Lung (tissue), 12 donors: ENCODE measurements around the gene CLSTN2. TPM values are rescaled to one million over a fixed set of nuclear protein-coding genes. Genes with fewer than 3 reads are reported as not detected.

Experiments used
- ATAC-seq: fragments of 200-7000 bp; cut with Tn5 transposase; one replicate; pipeline ENCODE4 v1.9.1; 2020; ENCODE audit warnings: moderate number of reproducible peaks; ENCODE audit not compliant: insufficient read depth, low FRiP score
- DNase-seq, 3 donors: peaks; one replicate each; pipeline ENCODE4 v3.0.0-alpha.2; 2013 to 2017
- H3K27ac ChIP-seq, 2 donors: one replicate each; pipeline ENCODE4 v1.5.1; 2013; ENCODE audit warnings: mild to moderate bottlenecking in 2 of 2, moderate library complexity in 2 of 2, control low read depth in 1 of 2, inconsistent platforms in 1 of 2, low read depth in 1 of 2, low read length in 1 of 2
- H3K27me3 ChIP-seq, 3 donors: one replicate each; pipeline ENCODE4 v1.5.1; 2013; ENCODE audit warnings: low read length in 2 of 3; ENCODE audit not compliant: control insufficient read depth in 3 of 3, insufficient read depth in 3 of 3
- H3K36me3 ChIP-seq, 4 donors: one replicate each; pipeline ENCODE4 v1.5.1; 2013; ENCODE audit warnings: low read length in 4 of 4, mild to moderate bottlenecking in 1 of 4, moderate library complexity in 1 of 4; ENCODE audit not compliant: control insufficient read depth in 4 of 4, insufficient read depth in 4 of 4
- H3K4me1 ChIP-seq, 5 donors: one replicate each; pipeline ENCODE4 v1.5.1; 2013; ENCODE audit warnings: low read length in 5 of 5, mild to moderate bottlenecking in 2 of 5, moderate library complexity in 1 of 5; ENCODE audit not compliant: control insufficient read depth in 5 of 5, insufficient read depth in 5 of 5
- H3K4me3 ChIP-seq: one replicate; pipeline ENCODE4 v1.5.1; 2013; ENCODE audit warnings: mild to moderate bottlenecking, control low read depth, moderate library complexity
- H3K9ac ChIP-seq, 2 donors: one replicate each; pipeline ENCODE4 v1.5.1; 2013; ENCODE audit warnings: low read length in 2 of 2, control low read depth in 1 of 2; ENCODE audit not compliant: insufficient read depth in 1 of 2
- H3K9me3 ChIP-seq, 4 donors: one replicate each; pipeline ENCODE4 v1.5.1; 2013; ENCODE audit warnings: low read length in 3 of 4, mild to moderate bottlenecking in 1 of 4, moderate library complexity in 1 of 4; ENCODE audit not compliant: control insufficient read depth in 4 of 4, insufficient read depth in 3 of 4
- CTCF ChIP-seq: IDR thresholded peaks from 2 replicates; pipeline ENCODE4 v1.5.1; 2012; ENCODE audit warnings: mild to moderate bottlenecking; ENCODE audit errors: control extremely low read depth, extremely low read depth
- WGBS, 2 donors: extraction: QIAGEN DNeasy Blood & Tissue Kit; methylation state at CpG; one replicate each; pipeline ENCODE4 v1.1.7; 2013; 5-methylcytosine and 5-hydroxymethylcytosine counted together
- polyA plus RNA-seq, 2 donors: library from polyadenylated mRNA; stranded (reverse); fragments of 200-250 nt; gene quantifications; one replicate each; pipeline ENCODE4 v1.2.1, GENCODE V29; 2013
- total RNA-seq, 2 donors: library from RNA; depleted of rRNA in 1 of 2; stranded (reverse); fragments of >200 nt in 1 of 2; gene quantifications; one replicate each; pipeline ENCODE4 v1.2.1, GENCODE V29; 2014 to 2021
- donor health status: control.
- donor health status: control.
- donor health status: Bipolar disorder and iron deficiency.
- donor health status: healthy.
- donor health status: DM: yes; HTN: yes; CAD: no.

CLSTN2 gene
- total and polyA plus RNA-seq, 4 donors: 0.07 to 2.4 (median 1.3) TPM

GRCh38 chr3:140052771-140053702, 118.1 kb downstream of the CLSTN2 start:
- H3K4me3 ChIP-seq: no peak overlapping the region
- 49 to 53% methylated on average over 11 of the region's 11 CpGs for WGBS, 2 donors
- no peak overlapping the region for H3K9ac ChIP-seq
- H3K27ac ChIP-seq: no peak overlapping the region
- no peak for TF ChIP-seq CTCF
- DNase-seq (peak in 2 of 3 donors; percentile 13 to 25), ATAC-seq (no peak)
- H3K36me3 ChIP-seq: no peaks in the 10 kb centered on the region
- H3K4me1 ChIP-seq: no peaks in the 10 kb centered on the region
- peaks cover 0 to 2% (median 0%) of the 10 kb centered on the region in 4 donors for H3K9me3 ChIP-seq
- no peaks in the 10 kb centered on the region for H3K27me3 ChIP-seq

GRCh38 chr3:140053794-140054193, 118.8 kb downstream of the CLSTN2 start:
- H3K9ac ChIP-seq: no peak overlapping the region
- ATAC-seq (no peak), DNase-seq (no peak)
- TF ChIP-seq CTCF: no peak
- no peaks in the 10 kb centered on the region for H3K4me1 ChIP-seq
- H3K27ac ChIP-seq: no peak overlapping the region
- H3K4me3 ChIP-seq: no peak overlapping the region
- no peaks in the 10 kb centered on the region for H3K36me3 ChIP-seq
- WGBS, 2 donors: 77 to 83% methylated on average over 3 of the region's 3 CpGs
- H3K27me3 ChIP-seq: no peaks in the 10 kb centered on the region
- peaks cover 0 to 2% (median 0%) of the 10 kb centered on the region in 4 donors for H3K9me3 ChIP-seq

GRCh38 chr3:140055092-140055791, 120.3 kb downstream of the CLSTN2 start:
- H3K9ac ChIP-seq: no peak overlapping the region
- peaks cover 0 to 2% (median 0%) of the 10 kb centered on the region in 4 donors for H3K9me3 ChIP-seq
- no peaks in the 10 kb centered on the region for H3K4me1 ChIP-seq
- no peaks in the 10 kb centered on the region for H3K27me3 ChIP-seq
- WGBS, 2 donors: 79 to 87% methylated on average over 6 of the region's 6 CpGs
- TF ChIP-seq CTCF: no peak
- H3K27ac ChIP-seq: no peak overlapping the region
- no peak overlapping the region for H3K4me3 ChIP-seq
- no peaks in the 10 kb centered on the region for H3K36me3 ChIP-seq
- no peak for ATAC-seq
- no peak for DNase-seq
